ENCODE measurements around the gene RANBP10. TPM values are rescaled to one million over a fixed set of nuclear protein-coding genes. Genes with fewer than 3 reads are reported as not detected.
A peak's percentile ranks its signal among the peaks of the same experiment; 100 is the strongest.

The RANBP10 gene
- total RNA-seq, 1 donor from 2014 or later: 11.4 TPM

DNA sequence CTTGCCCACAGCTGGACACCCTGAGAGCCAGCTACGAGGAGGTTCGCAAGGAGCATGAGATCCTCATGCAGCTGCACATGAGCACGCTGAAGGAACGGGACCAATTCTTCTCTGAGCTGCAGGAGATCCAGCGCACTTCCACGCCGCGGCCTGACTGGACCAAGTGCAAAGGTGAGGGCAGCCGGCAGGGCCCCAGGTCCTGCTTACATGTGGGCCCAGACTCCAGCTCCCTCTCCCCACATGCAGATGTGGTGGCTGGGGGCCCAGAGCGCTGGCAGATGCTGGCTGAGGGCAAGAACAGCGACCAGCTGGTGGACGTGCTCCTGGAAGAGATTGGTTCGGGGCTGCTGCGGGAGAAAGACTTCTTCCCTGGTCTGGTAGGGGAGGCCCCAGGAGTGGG lies 19.5 kb upstream of the RANBP10 start:
- DNase-seq (ENCODE audit: low spot score): no peak
- H3K4me1 Mint-ChIP-seq: no peaks in the 10 kb centered on the region
- H3K36me3 ChIP-seq: no peaks in the 10 kb centered on the region
- no peaks in the 10 kb centered on the region for H3K79me2 ChIP-seq (ENCODE audit: low read depth)
- H3K36me3 Mint-ChIP-seq: peaks cover 9% of the 10 kb centered on the region
- no peak overlapping the region for H3K27ac Mint-ChIP-seq
- no peaks in the 10 kb centered on the region for H3F3A ChIP-seq (ENCODE audit: low read depth)
- H3K4me2 ChIP-seq: no peak overlapping the region
- no peak overlapping the region for H3K4me3 Mint-ChIP-seq
- no peak overlapping the region for H3K9ac ChIP-seq
- no peaks in the 10 kb centered on the region for H3K9me3 ChIP-seq (ENCODE audit: low read depth)
- no peak overlapping the region for H2AFZ ChIP-seq (replicated peaks)
- no peak overlapping the region for H3K27ac ChIP-seq
- H4K20me1 ChIP-seq (ENCODE audit: low read depth): no peaks in the 10 kb centered on the region
- H3K9me3 Mint-ChIP-seq: no peaks in the 10 kb centered on the region
- peaks cover 7% of the 10 kb centered on the region for H3K4me1 ChIP-seq
- no peaks in the 10 kb centered on the region for H3K27me3 ChIP-seq
- peaks cover 2% of the 10 kb centered on the region for H3K27me3 Mint-ChIP-seq (ENCODE audit: insufficient read depth, low read depth)
- TF ChIP-seq EZH2 (IDR thresholded peaks at IDR 0.05) (no peak), EZH2phosphoT487 (IDR thresholded peaks at IDR 0.05) (no peak)
- H3K4me3 ChIP-seq: no peak overlapping the region

- peaks cover 9% of the 10 kb centered on the region for H3K36me3 Mint-ChIP-seq
- peak overlapping the region; percentile 18 for H3K4me2 ChIP-seq
- no peaks in the 10 kb centered on the region for H3K4me1 Mint-ChIP-seq
- H3K79me2 ChIP-seq (ENCODE audit: low read depth): no peaks in the 10 kb centered on the region
- H3K4me3 ChIP-seq: no peak overlapping the region
- H3F3A ChIP-seq (ENCODE audit: low read depth): no peaks in the 10 kb centered on the region
- H3K36me3 ChIP-seq: no peaks in the 10 kb centered on the region
- peaks cover 7% of the 10 kb centered on the region for H3K4me1 ChIP-seq
- peak overlapping the region; percentile 13 for H3K27ac ChIP-seq
- no peaks in the 10 kb centered on the region for H3K9me3 ChIP-seq (ENCODE audit: low read depth)
- H4K20me1 ChIP-seq (ENCODE audit: low read depth): no peaks in the 10 kb centered on the region
- no peak overlapping the region for H2AFZ ChIP-seq (replicated peaks)
- peaks cover 2% of the 10 kb centered on the region for H3K27me3 Mint-ChIP-seq (ENCODE audit: insufficient read depth, low read depth)
- H3K9me3 Mint-ChIP-seq: no peaks in the 10 kb centered on the region
- H3K27me3 ChIP-seq: no peaks in the 10 kb centered on the region
- TF ChIP-seq EZH2 (IDR thresholded peaks at IDR 0.05) (no peak), CTCF (IDR thresholded peaks at IDR 0.05) (no peak), EZH2phosphoT487 (IDR thresholded peaks at IDR 0.05) (no peak)
- H3K27ac Mint-ChIP-seq: no peak overlapping the region
- no peak overlapping the region for H3K9ac ChIP-seq
- peak; percentile 32 for DNase-seq (ENCODE audit: low spot score)
- H3K4me3 Mint-ChIP-seq: no peak overlapping the region
Observed at GRCh38 chr16:67825119-67825518, 18.8 kb upstream of the RANBP10 start.

DNA sequence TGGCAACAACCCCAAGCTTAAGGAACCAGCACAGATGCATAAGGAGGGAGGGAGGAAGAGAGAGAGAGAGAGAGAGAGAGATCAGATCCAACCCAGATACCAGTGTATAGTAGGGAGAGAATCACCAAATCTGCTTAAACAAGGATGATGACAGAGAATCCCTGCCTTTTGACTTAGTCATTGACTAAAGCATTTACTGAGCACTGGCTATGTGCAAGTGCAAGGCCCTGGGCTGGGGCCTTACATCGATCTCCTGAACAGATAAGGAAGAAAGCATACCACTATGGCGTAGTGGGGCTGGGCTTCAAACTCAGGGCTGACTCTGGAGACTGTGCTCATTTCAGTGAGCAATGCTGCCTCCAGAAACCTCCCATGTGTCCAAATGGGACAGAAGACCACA lies 16.2 kb upstream of the RANBP10 start:
- Mint-ChIP-seq H3K27ac (no peak overlapping the region), H3K4me3 (no peak overlapping the region), H3K36me3 (peaks cover 9% of the 10 kb centered on the region), H3K4me1 (no peaks in the 10 kb centered on the region), H3K27me3 (ENCODE audit: insufficient read depth, low read depth) (peaks cover 2% of the 10 kb centered on the region), H3K9me3 (no peaks in the 10 kb centered on the region)
- no peaks in the 10 kb centered on the region for H3K36me3 ChIP-seq
- H3F3A ChIP-seq (ENCODE audit: low read depth): no peaks in the 10 kb centered on the region
- H3K27ac ChIP-seq: no peak overlapping the region
- peaks cover 7% of the 10 kb centered on the region for H3K4me1 ChIP-seq
- no peaks in the 10 kb centered on the region for H3K27me3 ChIP-seq
- no peaks in the 10 kb centered on the region for H3K9me3 ChIP-seq (ENCODE audit: low read depth)
- H2AFZ ChIP-seq (replicated peaks): no peak overlapping the region
- DNase-seq (ENCODE audit: low spot score): no peak
- no peaks in the 10 kb centered on the region for H3K79me2 ChIP-seq (ENCODE audit: low read depth)
- no peak overlapping the region for H3K9ac ChIP-seq
- no peaks in the 10 kb centered on the region for H4K20me1 ChIP-seq (ENCODE audit: low read depth)
- TF ChIP-seq EZH2phosphoT487 (IDR thresholded peaks at IDR 0.05): no peak
- no peak for TF ChIP-seq CTCF (IDR thresholded peaks at IDR 0.05)
- TF ChIP-seq EZH2 (IDR thresholded peaks at IDR 0.05): no peak
- no peak overlapping the region for H3K4me3 ChIP-seq
- no peak overlapping the region for H3K4me2 ChIP-seq

- Mint-ChIP-seq H3K4me1 (peaks cover 2% of the 10 kb centered on the region), H3K4me3 (no peak overlapping the region), H3K27ac (no peak overlapping the region), H3K9me3 (no peaks in the 10 kb centered on the region), H3K27me3 (ENCODE audit: insufficient read depth, low read depth) (peaks cover 4% of the 10 kb centered on the region), H3K36me3 (peaks cover 5% of the 10 kb centered on the region)
- Histone ChIP-seq H3K4me2 (no peak overlapping the region), H3K9me3 (ENCODE audit: low read depth) (no peaks in the 10 kb centered on the region), H3F3A (ENCODE audit: low read depth) (no peaks in the 10 kb centered on the region), H3K27me3 (no peaks in the 10 kb centered on the region), H3K79me2 (ENCODE audit: low read depth) (no peaks in the 10 kb centered on the region), H3K4me1 (peaks cover 7% of the 10 kb centered on the region), H3K4me3 (no peak overlapping the region), H3K9ac (no peak overlapping the region), H3K27ac (no peak overlapping the region), H2AFZ (replicated peaks) (no peak overlapping the region), H3K36me3 (no peaks in the 10 kb centered on the region), H4K20me1 (ENCODE audit: low read depth) (no peaks in the 10 kb centered on the region)
- no peak for TF ChIP-seq EZH2 (IDR thresholded peaks at IDR 0.05)
- TF ChIP-seq CTCF (IDR thresholded peaks at IDR 0.05): no peak
- no peak for TF ChIP-seq EZH2phosphoT487 (IDR thresholded peaks at IDR 0.05)
- DNase-seq (ENCODE audit: low spot score): no peak
Observed at GRCh38 chr16:67820608-67821259, 14.4 kb upstream of the RANBP10 start.
